Effector CD4-positive, alpha-beta T cell (primary cell): ENCODE data around the gene TMEM207. TPM values are rescaled to one million over a fixed set of nuclear protein-coding genes. Genes with fewer than 3 reads are reported as not detected.
"Not testable (repeated sequence)": the region's sequence is repeated elsewhere in the genome, so short reads cannot be mapped to it uniquely, and the experiment has no call there.

Source experiments
- DNase-seq: peaks from one replicate; pipeline ENCODE4 v3.0.0-alpha.2; 2020
- total RNA-seq: gene quantifications from one replicate; lab custom pipeline; 2026; lab: John Stamatoyannopoulos, UW

Gene TMEM207
- total RNA-seq: not detected

GRCh38 chr3:190449801-190450200 is at the start of gene TMEM207:
Gene TMEM207 (minus strand): TSS chr3:190449901. CDS start chr3:190449809, 92 bp downstream.
- DNase-seq: no peak

GRCh38 chr3:190499122-190499521 is 49.4 kb upstream of the TMEM207 start:
- no peak for DNase-seq

GRCh38 chr3:190498293-190498692 is 48.6 kb upstream of the TMEM207 start:
- no peak for DNase-seq

GRCh38 chr3:190497811-190498210 is 48.1 kb upstream of the TMEM207 start:
- no peak for DNase-seq

- no peak for DNase-seq
Observed at GRCh38 chr3:190496859-190497258, 47.2 kb upstream of the TMEM207 start.

- no peak for DNase-seq
Observed at GRCh38 chr3:190495796-190496195, 46.1 kb upstream of the TMEM207 start.

GRCh38 chr3:190495354-190495753 is 45.7 kb upstream of the TMEM207 start:
- no peak for DNase-seq

GRCh38 chr3:190494907-190495306 is 45.2 kb upstream of the TMEM207 start:
- no peak for DNase-seq

- DNase-seq: no peak
Observed at GRCh38 chr3:190492966-190493365, 43.3 kb upstream of the TMEM207 start.

GRCh38 chr3:190492129-190492528 is 42.4 kb upstream of the TMEM207 start:
- no peak for DNase-seq

GRCh38 chr3:190491533-190492054 is 41.9 kb upstream of the TMEM207 start:
- no peak for DNase-seq

- DNase-seq: no peak
Observed at GRCh38 chr3:190486908-190487607, 37.4 kb upstream of the TMEM207 start.

- no peak for DNase-seq
Observed at GRCh38 chr3:190486533-190486864, 36.8 kb upstream of the TMEM207 start.

GRCh38 chr3:190485830-190486532 is 36.3 kb upstream of the TMEM207 start:
- no peak for DNase-seq

GRCh38 chr3:190481779-190482178 is 32.1 kb upstream of the TMEM207 start:
- no peak for DNase-seq

- not testable (repeated sequence) for DNase-seq
Observed at GRCh38 chr3:190473261-190473660, 23.6 kb upstream of the TMEM207 start.

- DNase-seq: no peak
Observed at GRCh38 chr3:190467922-190468321, 18.2 kb upstream of the TMEM207 start.

- no peak for DNase-seq
Observed at GRCh38 chr3:190458040-190458439, 8.3 kb upstream of the TMEM207 start.

GRCh38 chr3:190456770-190457169 is 7.1 kb upstream of the TMEM207 start:
- no peak for DNase-seq

- no peak for DNase-seq
Observed at GRCh38 chr3:190455828-190456227, 6.1 kb upstream of the TMEM207 start.

- DNase-seq: no peak
Observed at GRCh38 chr3:190448256-190448655, 1.4 kb downstream of the TMEM207 start.

GRCh38 chr3:190446573-190447279 is 3.0 kb downstream of the TMEM207 start:
- no peak for DNase-seq

- no peak for DNase-seq
Observed at GRCh38 chr3:190444576-190445145, 5.0 kb downstream of the TMEM207 start.
